SK-N-SH (cell line): Measurements from ENCODE around the gene PTPRK. TPM values are rescaled to one million over a fixed set of nuclear protein-coding genes. Genes with fewer than 3 reads are reported as not detected.

Experiments used
- CTCF ChIA-PET: fragments of 300-600, 350-600 bp; formaldehyde crosslinking; extraction: SDS; loops from one replicate; lab custom pipeline; 2021; lab: Yijun Ruan, JAX
- POLR2A ChIA-PET: fragments of 350-600 bp; sonication (Branson Sonifier 250); formaldehyde crosslinking; extraction: SDS; loops from one replicate; lab custom pipeline; 2020; ENCODE audit warnings: antibody characterized with exemption, inconsistent platforms; lab: Yijun Ruan, JAX
- DNase-seq: peaks from one replicate; pipeline ENCODE4 v3.0.0; 2012
- H2AFZ ChIP-seq: fragments of 200-600 bp; sonication (generic); 2 replicates; pipeline ENCODE4 v1.8.1; 2016; ENCODE audit warnings: antibody characterized with exemption, mild to moderate bottlenecking, low read depth
- H3F3A ChIP-seq: fragments of 200-600 bp; sonication (generic); replicated peaks from 2 replicates; pipeline ENCODE3; 2016; ENCODE audit warnings: antibody characterized with exemption, mild to moderate bottlenecking; ENCODE audit not compliant: insufficient read depth
- H3K27ac ChIP-seq, 2 experiments: fragments of 200-500 bp in 1 of 2; fragments of 200-600 bp in 1 of 2; sonication (Bioruptor generic) in 1 of 2; sonication (generic), shearing (Covaris generic) in 1 of 2; 2 replicates each; pipeline versions ENCODE4 v1.5.1 to v1.6.1; 2014 to 2016; ENCODE audit warnings: low read depth in 2 of 2, inconsistent platforms in 1 of 2, low read length in 1 of 2, mild to moderate bottlenecking in 1 of 2, mixed read lengths in 1 of 2
- H3K27me3 ChIP-seq: fragments of 200-600 bp; sonication (generic), shearing (Covaris generic); 2 replicates; pipeline ENCODE4 v1.6.1; 2016; ENCODE audit warnings: mixed run types; ENCODE audit not compliant: insufficient read depth
- H3K36me3 ChIP-seq, 2 experiments: fragments of 200-500 bp in 1 of 2; fragments of 200-600 bp in 1 of 2; sonication (Bioruptor generic) in 1 of 2; sonication (generic) in 1 of 2; replicated peaks in 1 of 2; 2 replicates each; pipeline versions ENCODE3 to v1.5.1; 2014 to 2016; ENCODE audit warnings: low read length in 1 of 2, mild to moderate bottlenecking in 1 of 2; ENCODE audit not compliant: insufficient read depth in 2 of 2, control insufficient read depth in 1 of 2
- H3K4me1 ChIP-seq, 2 experiments: fragments of 200-500 bp in 1 of 2; fragments of 200-600 bp in 1 of 2; sonication (Bioruptor generic) in 1 of 2; sonication (generic), shearing (Covaris generic) in 1 of 2; 2 replicates each; pipeline versions ENCODE4 v1.5.1 to v1.6.1; 2014 to 2016; ENCODE audit warnings: low read depth in 1 of 2, low read length in 1 of 2, mixed run types in 1 of 2; ENCODE audit not compliant: insufficient read depth in 2 of 2, control insufficient read depth in 1 of 2
- H3K4me2 ChIP-seq: fragments of 200-600 bp; sonication (generic), shearing (Covaris generic); 2 replicates; pipeline ENCODE4 v1.6.1; 2017; ENCODE audit warnings: mixed run types
- H3K4me3 ChIP-seq, 2 experiments: fragments of 200-500 bp in 1 of 2; fragments of 200-600 bp in 1 of 2; sonication (Bioruptor generic) in 1 of 2; sonication (generic), shearing (Covaris generic) in 1 of 2; 2 replicates each; pipeline versions ENCODE4 v1.5.1 to v1.8.1; 2014 to 2016; ENCODE audit warnings: low read depth in 2 of 2, inconsistent platforms in 1 of 2, low read length in 1 of 2, mild to moderate bottlenecking in 1 of 2, mixed read lengths in 1 of 2, moderate library complexity in 1 of 2
- H3K79me2 ChIP-seq: fragments of 200-600 bp; sonication (generic); 2 replicates; pipeline ENCODE4 v1.8.1; 2017; ENCODE audit warnings: mild to moderate bottlenecking; ENCODE audit not compliant: insufficient read depth
- H3K9ac ChIP-seq: fragments of 200-600 bp; sonication (generic); 2 replicates; pipeline ENCODE4 v1.6.1; 2017; ENCODE audit warnings: mixed run types
- H3K9me2 ChIP-seq: fragments of 200-600 bp; sonication (generic); 2 replicates; pipeline ENCODE4 v1.6.1; 2017; ENCODE audit warnings: mixed run types
- H3K9me3 ChIP-seq: fragments of 200-600 bp; sonication (generic); 2 replicates; pipeline ENCODE4 v1.6.1; 2017; ENCODE audit warnings: mixed run types, mild to moderate bottlenecking, moderate library complexity
- H4K20me1 ChIP-seq: fragments of 200-600 bp; sonication (generic); 2 replicates; pipeline ENCODE4 v1.6.1; 2017; ENCODE audit warnings: mild to moderate bottlenecking, mixed run types; ENCODE audit not compliant: insufficient read depth
- ELF1 ChIP-seq: IDR thresholded peaks from 2 replicates; pipeline ENCODE4 v1.4.0; 2012
- EP300 ChIP-seq, 2 experiments: IDR thresholded peaks; 2 replicates each; pipeline versions ENCODE4 v1.4.0 to v1.6.1; 2012; ENCODE audit warnings: borderline replicate concordance in 1 of 2, low read depth in 1 of 2, low read length in 1 of 2
- EZH2phosphoT487 ChIP-seq: fragments of 200-600 bp; sonication (generic); IDR thresholded peaks from 2 replicates; pipeline ENCODE4 v1.6.1; 2017; ENCODE audit warnings: low read depth, mixed run types, mild to moderate bottlenecking, antibody characterized with exemption, moderate library complexity, borderline replicate concordance
- FOSL2 ChIP-seq: IDR thresholded peaks from 2 replicates; pipeline ENCODE4 v1.4.0; 2012; ENCODE audit warnings: low read depth, mild to moderate bottlenecking, moderate library complexity, borderline replicate concordance
- FOXJ3 ChIP-seq: sonication (generic); formaldehyde crosslinking; IDR thresholded peaks from 2 replicates; pipeline ENCODE4 v1.5.1; 2020; ENCODE audit warnings: mild to moderate bottlenecking, missing genetic modification reagents
- GATA2 ChIP-seq: sonication (generic); formaldehyde crosslinking; IDR thresholded peaks from 2 replicates; pipeline ENCODE4 v1.5.0; 2020; ENCODE audit warnings: mild to moderate bottlenecking, missing genetic modification reagents
- JUND ChIP-seq: IDR thresholded peaks from 2 replicates; pipeline ENCODE4 v1.4.0; 2012
- RCOR1 ChIP-seq: fragments of 150-350 bp; IDR thresholded peaks from 2 replicates; pipeline ENCODE4 v1.6.1; 2017; ENCODE audit warnings: antibody characterized with exemption, low read length
- RFX5 ChIP-seq: IDR thresholded peaks from 2 replicates; pipeline ENCODE4 v1.6.1; 2012; ENCODE audit warnings: mild to moderate bottlenecking, improper control_type of control experiment, low read length
- YY1 ChIP-seq: IDR thresholded peaks from 2 replicates; pipeline ENCODE4 v1.4.0; 2012; ENCODE audit warnings: low read depth, mild to moderate bottlenecking
- WGBS: methylation state at CpG from one replicate; pipeline ENCODE4 v1.1.6; 2017; ENCODE audit warnings: low lambda C conversion rate; 5-methylcytosine and 5-hydroxymethylcytosine counted together
- polyA plus RNA-seq, 3 experiments: library from polyadenylated mRNA; depleted of rRNA; stranded (reverse); fragments of >200 nt; gene quantifications; 2 replicates each; pipeline ENCODE4 v1.2.3, GENCODE V29; 2012
- TF ChIP-seq, protein P1 (sequence below): fragments of 150-350 bp; IDR thresholded peaks from 2 replicates; pipeline ENCODE4 v1.6.1; 2016; ENCODE audit warnings: mild to moderate bottlenecking, low read depth, low read length
- TF ChIP-seq, protein P2 (sequence below): fragments of 200-600 bp; sonication (generic); IDR thresholded peaks from 2 replicates; pipeline ENCODE4 v1.6.1; 2017; ENCODE audit warnings: antibody characterized with exemption, mild to moderate bottlenecking, moderate library complexity

The PTPRK gene
- polyA plus RNA-seq, 1 of the 3 experiments (the other 2 are of a cell fraction) = 9.5 TPM

DNA sequence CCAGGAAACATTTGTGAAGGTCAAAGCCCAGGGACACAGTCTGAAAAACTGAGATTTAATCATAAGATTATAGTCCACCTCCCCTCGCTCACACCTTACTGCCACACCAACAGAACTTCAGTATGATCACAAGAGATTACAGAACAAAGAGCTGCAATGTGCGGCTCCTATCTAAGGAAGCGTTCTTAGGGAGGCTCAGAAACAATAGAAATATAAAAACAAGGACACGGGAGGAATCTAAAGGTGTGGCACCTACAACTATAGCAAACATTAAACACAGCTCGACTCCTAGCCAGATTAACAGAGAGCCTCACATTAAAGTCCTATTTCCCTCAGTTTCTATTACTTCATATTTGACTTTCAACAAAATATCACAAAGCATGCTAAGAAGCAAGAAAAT, 579.2 kb downstream of the PTPRK start:
- Histone ChIP-seq H3K4me2 (no peak overlapping the region), H3F3A (no peaks in the 10 kb centered on the region), H3K9me2 (no peaks in the 10 kb centered on the region), H3K9me3 (no peaks in the 10 kb centered on the region; the same call in 1 of the 2 replicates), H3K9ac (no peak overlapping the region), H3K4me3 (no peak overlapping the region), H4K20me1 (no peaks in the 10 kb centered on the region), H3K27ac (no peak overlapping the region), H2AFZ (no peak overlapping the region), H3K4me1 (peaks cover 0 to 7% of the 10 kb centered on the region in 2 experiments; a peak in 1 of 4 replicates)
- POLR2A ChIA-PET = no interaction called here
- DNase-seq = no peak
- no peak for TF ChIP-seq RFX5
- TF ChIP-seq, protein P1, sequence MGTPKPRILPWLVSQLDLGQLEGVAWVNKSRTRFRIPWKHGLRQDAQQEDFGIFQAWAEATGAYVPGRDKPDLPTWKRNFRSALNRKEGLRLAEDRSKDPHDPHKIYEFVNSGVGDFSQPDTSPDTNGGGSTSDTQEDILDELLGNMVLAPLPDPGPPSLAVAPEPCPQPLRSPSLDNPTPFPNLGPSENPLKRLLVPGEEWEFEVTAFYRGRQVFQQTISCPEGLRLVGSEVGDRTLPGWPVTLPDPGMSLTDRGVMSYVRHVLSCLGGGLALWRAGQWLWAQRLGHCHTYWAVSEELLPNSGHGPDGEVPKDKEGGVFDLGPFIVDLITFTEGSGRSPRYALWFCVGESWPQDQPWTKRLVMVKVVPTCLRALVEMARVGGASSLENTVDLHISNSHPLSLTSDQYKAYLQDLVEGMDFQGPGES = no peak
- TF ChIP-seq, all 33 proteins: peak for 0
- Histone ChIP-seq H3K79me2 (no peaks in the 10 kb centered on the region), H3K27me3 (no peaks in the 10 kb centered on the region), H3K36me3 (no peaks in the 10 kb centered on the region)
- CTCF ChIA-PET = no interaction called here
- WGBS = 81% methylated on average over 5 of the region's 5 CpGs

DNA sequence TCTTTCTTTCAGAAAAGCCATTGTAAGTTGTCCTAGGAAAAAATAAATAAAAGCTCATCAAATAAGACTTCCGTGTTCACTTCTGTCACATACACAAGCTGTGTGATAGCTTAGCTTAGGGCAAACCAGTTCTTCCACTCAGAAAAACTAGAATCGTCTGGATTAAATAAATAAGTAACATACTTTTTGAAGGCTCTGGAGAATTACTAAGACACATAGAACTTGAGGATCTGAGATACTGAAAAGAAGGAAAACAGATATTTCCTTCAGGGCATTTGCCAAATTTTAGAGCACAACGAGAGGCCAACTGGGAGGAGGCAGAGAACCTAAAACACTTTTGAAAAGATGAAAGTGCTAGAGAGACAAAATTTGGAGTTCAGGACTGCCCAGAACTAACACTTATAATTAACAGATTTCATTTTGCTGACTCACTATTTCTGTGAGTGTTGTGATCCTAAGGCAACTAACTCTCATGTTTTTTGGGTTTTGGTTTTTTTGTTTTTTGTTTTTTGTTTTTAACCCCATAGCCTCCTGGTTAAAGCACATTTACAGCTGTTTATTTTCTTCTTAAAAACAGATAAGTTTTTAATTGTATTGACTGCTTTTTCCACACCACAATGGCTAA, 580.8 kb downstream of the PTPRK start:
- Histone ChIP-seq H4K20me1 (no peaks in the 10 kb centered on the region), H3F3A (no peaks in the 10 kb centered on the region), H3K9me3 (no peaks in the 10 kb centered on the region), H3K4me1 (peaks cover 0 to 7% of the 10 kb centered on the region in 2 experiments; a peak in 1 of 4 replicates), H3K36me3 (no peaks in the 10 kb centered on the region), H3K4me3 (no peak overlapping the region), H3K9ac (no peak overlapping the region), H2AFZ (peak overlapping the region; percentile 49; the same call in 1 of the 2 replicates), H3K4me2 (no peak overlapping the region), H3K79me2 (no peaks in the 10 kb centered on the region), H3K9me2 (no peaks in the 10 kb centered on the region)
- CTCF ChIA-PET = no interaction called here
- DNase-seq = no peak
- POLR2A ChIA-PET = no interaction called here
- 47% methylated on average over 3 of the region's 3 CpGs for WGBS
- no peak for TF ChIP-seq ELF1
- no peak for TF ChIP-seq EZH2phosphoT487
- TF ChIP-seq, protein P2, sequence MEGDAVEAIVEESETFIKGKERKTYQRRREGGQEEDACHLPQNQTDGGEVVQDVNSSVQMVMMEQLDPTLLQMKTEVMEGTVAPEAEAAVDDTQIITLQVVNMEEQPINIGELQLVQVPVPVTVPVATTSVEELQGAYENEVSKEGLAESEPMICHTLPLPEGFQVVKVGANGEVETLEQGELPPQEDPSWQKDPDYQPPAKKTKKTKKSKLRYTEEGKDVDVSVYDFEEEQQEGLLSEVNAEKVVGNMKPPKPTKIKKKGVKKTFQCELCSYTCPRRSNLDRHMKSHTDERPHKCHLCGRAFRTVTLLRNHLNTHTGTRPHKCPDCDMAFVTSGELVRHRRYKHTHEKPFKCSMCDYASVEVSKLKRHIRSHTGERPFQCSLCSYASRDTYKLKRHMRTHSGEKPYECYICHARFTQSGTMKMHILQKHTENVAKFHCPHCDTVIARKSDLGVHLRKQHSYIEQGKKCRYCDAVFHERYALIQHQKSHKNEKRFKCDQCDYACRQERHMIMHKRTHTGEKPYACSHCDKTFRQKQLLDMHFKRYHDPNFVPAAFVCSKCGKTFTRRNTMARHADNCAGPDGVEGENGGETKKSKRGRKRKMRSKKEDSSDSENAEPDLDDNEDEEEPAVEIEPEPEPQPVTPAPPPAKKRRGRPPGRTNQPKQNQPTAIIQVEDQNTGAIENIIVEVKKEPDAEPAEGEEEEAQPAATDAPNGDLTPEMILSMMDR = no peak
- TF ChIP-seq YY1 = no peak
- TF ChIP-seq, all 33 proteins: peak for 0
- Histone ChIP-seq H3K27me3 (no peaks in the 10 kb centered on the region), H3K27ac (peak overlapping the region in 1 of 2 experiments; percentile 72; a peak in 2 of 4 replicates)

DNA sequence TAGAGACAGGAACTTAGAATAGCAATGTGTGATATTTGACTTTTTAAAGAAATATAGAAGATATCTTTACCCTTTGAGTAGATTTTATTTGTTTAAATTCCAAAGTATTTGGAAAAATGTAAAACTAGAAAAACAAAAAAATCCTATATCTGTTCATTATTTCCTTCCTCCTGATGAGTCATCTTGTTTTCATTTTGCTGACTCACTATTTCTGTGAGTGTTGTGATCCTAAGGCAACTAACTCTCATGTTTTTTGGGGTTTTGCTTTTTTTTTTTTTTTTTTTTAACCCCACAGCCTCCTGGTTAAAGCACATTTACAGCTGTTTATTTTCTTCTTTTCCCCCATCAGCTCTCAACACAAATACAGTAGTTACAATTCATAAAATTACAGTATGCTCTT, 581.7 kb downstream of the PTPRK start:
- H3K4me1 ChIP-seq = peaks cover 0 to 7% of the 10 kb centered on the region in 2 experiments; a peak in 1 of 4 replicates
- no peak for DNase-seq
- no peaks in the 10 kb centered on the region for H3K9me2 ChIP-seq
- peak overlapping the region in 1 of 2 experiments; percentile 72; a peak in 2 of 4 replicates for H3K27ac ChIP-seq
- H3K79me2 ChIP-seq = no peaks in the 10 kb centered on the region
- H3K9ac ChIP-seq = peak overlapping the region; percentile 22; the same call in 1 of the 2 replicates
- TF ChIP-seq GATA2 (CRISPR knock-in tag) (no peak), EP300 (IDR thresholded peaks at IDR 0.05; ENCODE audit: borderline replicate concordance in 1 of 2, low read depth in 1 of 2, low read length in 1 of 2) (no peak), YY1 (no peak), FOSL2 (peak; percentile 77; the same call in 1 of the 2 replicates), EZH2phosphoT487 (no peak), FOXJ3 (no peak), JUND (peak; percentile 61), RCOR1 (no peak)
- ChIA-PET POLR2A (no interaction called here), CTCF (no interaction called here)
- H3K4me3 ChIP-seq = no peak overlapping the region
- no peak overlapping the region for H3K4me2 ChIP-seq
- no peaks in the 10 kb centered on the region for H3K36me3 ChIP-seq
- no peaks in the 10 kb centered on the region for H3F3A ChIP-seq
- peak overlapping the region; percentile 49 for H2AFZ ChIP-seq
- no peaks in the 10 kb centered on the region for H3K27me3 ChIP-seq
- no peaks in the 10 kb centered on the region for H3K9me3 ChIP-seq
- H4K20me1 ChIP-seq = no peaks in the 10 kb centered on the region
